IPS-15b (cell line): ENCODE results near the gene ATP6V0B.

Experiments used
- H3K27me3 ChIP-seq: one replicate; pipeline ENCODE4 v1.6.1; 2013; ENCODE audit warnings: low read length; ENCODE audit not compliant: control insufficient read depth, insufficient read depth
- H3K36me3 ChIP-seq: one replicate; pipeline ENCODE4 v1.6.1; 2013; ENCODE audit warnings: low read length; ENCODE audit not compliant: control insufficient read depth, insufficient read depth
- H3K4me1 ChIP-seq: one replicate; pipeline ENCODE4 v1.6.1; 2013; ENCODE audit warnings: mild to moderate bottlenecking, low read length; ENCODE audit not compliant: control insufficient read depth, insufficient read depth
- H3K4me3 ChIP-seq: one replicate; pipeline ENCODE4 v1.5.1; 2013; ENCODE audit warnings: low read depth, low read length
- H3K9ac ChIP-seq: one replicate; pipeline ENCODE4 v1.6.1; 2013; ENCODE audit warnings: low read depth, mild to moderate bottlenecking, low read length
- H3K9me3 ChIP-seq: one replicate; pipeline ENCODE4 v1.6.1; 2013; ENCODE audit warnings: mild to moderate bottlenecking, low read length; ENCODE audit not compliant: control insufficient read depth, insufficient read depth

ATP6V0B gene

GRCh38 chr1:43962324-43962723, 12.4 kb upstream of the ATP6V0B start:
- no peak overlapping the region for H3K9ac ChIP-seq
- H3K36me3 ChIP-seq, result peaks cover 17% of the 10 kb centered on the region
- no peaks in the 10 kb centered on the region for H3K27me3 ChIP-seq
- no peaks in the 10 kb centered on the region for H3K4me1 ChIP-seq
- no peaks in the 10 kb centered on the region for H3K9me3 ChIP-seq
- H3K4me3 ChIP-seq, result no peak overlapping the region

DNA sequence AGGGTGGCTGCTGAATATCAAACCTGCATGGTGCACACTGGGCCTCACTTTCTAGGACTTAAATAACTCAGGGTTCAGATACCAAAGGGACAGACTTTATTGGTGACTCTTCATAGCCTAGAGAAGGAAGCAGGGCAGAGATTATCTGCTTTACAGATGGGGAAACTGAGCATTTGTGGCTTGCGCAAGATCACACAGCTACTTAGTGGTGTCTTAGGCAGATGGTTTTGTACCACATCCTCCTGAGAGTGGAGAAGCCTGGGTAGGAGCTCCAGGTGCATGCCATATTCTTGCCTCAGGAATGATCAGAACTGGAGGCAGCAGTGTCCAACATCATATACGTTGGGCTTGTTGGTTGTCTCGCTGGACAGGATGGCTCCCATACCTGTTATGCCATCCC, 11.8 kb upstream of the ATP6V0B start:
- Histone ChIP-seq H3K4me1 (no peaks in the 10 kb centered on the region), H3K36me3 (peaks cover 10% of the 10 kb centered on the region), H3K9me3 (no peaks in the 10 kb centered on the region), H3K27me3 (no peaks in the 10 kb centered on the region), H3K9ac (no peak overlapping the region), H3K4me3 (no peak overlapping the region)

DNA sequence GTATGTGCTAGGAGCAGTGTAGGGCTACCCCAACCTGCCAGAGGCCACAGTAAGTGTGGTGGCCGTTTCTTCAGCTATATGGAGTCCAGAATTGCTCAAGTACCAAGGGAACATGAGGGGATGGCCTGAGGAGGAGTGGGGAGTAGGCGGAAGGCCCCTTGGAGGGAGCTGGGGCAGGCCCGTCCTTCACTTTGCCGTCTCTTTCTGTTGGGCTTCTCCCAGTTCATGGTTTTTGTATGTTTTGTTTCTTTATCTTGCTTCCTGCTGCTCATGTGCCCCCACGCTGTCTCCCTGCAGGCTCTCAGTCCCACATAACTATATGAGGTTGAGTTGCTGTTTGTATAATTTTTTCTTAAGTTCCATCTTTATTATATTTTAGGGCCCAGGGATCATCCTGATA, 10.9 kb upstream of the ATP6V0B start:
- H3K27me3 ChIP-seq, result no peaks in the 10 kb centered on the region
- H3K4me1 ChIP-seq, result no peaks in the 10 kb centered on the region
- no peak overlapping the region for H3K4me3 ChIP-seq
- H3K36me3 ChIP-seq, result peaks cover 9% of the 10 kb centered on the region
- H3K9me3 ChIP-seq, result no peaks in the 10 kb centered on the region
- no peak overlapping the region for H3K9ac ChIP-seq

- Histone ChIP-seq H3K4me1 (no peaks in the 10 kb centered on the region), H3K27me3 (no peaks in the 10 kb centered on the region), H3K9me3 (no peaks in the 10 kb centered on the region), H3K36me3 (peaks cover 9% of the 10 kb centered on the region), H3K9ac (no peak overlapping the region), H3K4me3 (no peak overlapping the region)
Observed at GRCh38 chr1:43965316-43965715, 9.4 kb upstream of the ATP6V0B start.

GRCh38 chr1:43968348-43968948, 6.3 kb upstream of the ATP6V0B start:
- H3K36me3 ChIP-seq, result peaks cover 15% of the 10 kb centered on the region
- H3K4me3 ChIP-seq, result no peak overlapping the region
- H3K4me1 ChIP-seq, result no peaks in the 10 kb centered on the region
- H3K27me3 ChIP-seq, result no peaks in the 10 kb centered on the region
- H3K9me3 ChIP-seq, result no peaks in the 10 kb centered on the region
- H3K9ac ChIP-seq, result no peak overlapping the region

GRCh38 chr1:43969416-43969745, 5.4 kb upstream of the ATP6V0B start:
- Histone ChIP-seq H3K9me3 (no peaks in the 10 kb centered on the region), H3K4me1 (peaks cover 3% of the 10 kb centered on the region), H3K4me3 (peak overlapping the region; percentile 48), H3K27me3 (no peaks in the 10 kb centered on the region), H3K36me3 (peaks cover 15% of the 10 kb centered on the region), H3K9ac (no peak overlapping the region)

GRCh38 chr1:43969746-43970466, 4.9 kb upstream of the ATP6V0B start, which contains the start of gene DPH2:
TSS of gene DPH2 (plus strand) at chr1:43970010. CDS start at chr1:43970176, 166 bp downstream.
- H3K27me3 ChIP-seq, result no peaks in the 10 kb centered on the region
- H3K4me1 ChIP-seq, result peaks cover 3% of the 10 kb centered on the region
- H3K4me3 ChIP-seq, result peak within 1 kb of the TSS; percentile 99
- H3K36me3 ChIP-seq, result peaks cover 15% of the 10 kb centered on the region
- H3K9me3 ChIP-seq, result no peaks in the 10 kb centered on the region
- peak within 1 kb of the TSS; percentile 92 for H3K9ac ChIP-seq

DNA sequence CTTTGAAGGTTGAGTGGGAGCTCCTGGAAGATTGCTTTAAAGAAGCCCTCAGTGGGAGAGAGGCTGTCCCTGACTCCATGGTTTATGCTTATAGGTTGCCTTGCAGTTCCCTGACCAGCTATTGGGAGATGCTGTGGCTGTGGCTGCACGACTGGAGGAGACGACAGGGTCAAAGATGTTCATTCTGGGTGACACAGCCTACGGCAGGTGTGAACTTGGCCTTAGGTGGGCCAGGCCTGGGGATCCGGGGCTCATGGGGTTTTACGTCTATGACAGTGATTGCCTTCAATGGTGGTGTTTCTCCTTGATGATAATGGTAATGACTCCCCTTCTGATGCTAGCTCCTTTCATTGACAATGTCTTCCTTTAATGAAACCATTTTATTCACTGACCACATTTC, 4.3 kb upstream of the ATP6V0B start:
- Histone ChIP-seq H3K9ac (peak overlapping the region; percentile 92), H3K4me3 (peak overlapping the region; percentile 99), H3K27me3 (no peaks in the 10 kb centered on the region), H3K36me3 (peaks cover 15% of the 10 kb centered on the region), H3K4me1 (peaks cover 3% of the 10 kb centered on the region), H3K9me3 (no peaks in the 10 kb centered on the region)

DNA sequence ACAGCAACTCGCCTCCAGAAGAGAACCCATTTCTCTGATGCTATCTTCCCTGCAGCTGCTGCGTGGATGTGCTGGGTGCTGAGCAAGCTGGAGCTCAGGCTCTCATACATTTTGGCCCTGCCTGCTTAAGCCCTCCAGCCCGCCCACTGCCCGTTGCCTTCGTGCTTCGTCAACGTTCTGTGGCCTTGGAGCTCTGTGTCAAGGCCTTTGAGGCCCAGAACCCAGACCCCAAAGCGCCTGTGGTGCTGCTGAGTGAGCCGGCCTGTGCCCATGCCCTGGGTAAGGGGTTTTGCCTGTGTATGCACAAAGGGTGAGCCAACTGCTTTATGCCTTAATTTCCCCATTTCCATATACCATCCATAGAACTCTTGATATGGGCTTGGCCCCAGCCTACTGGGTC, 3.8 kb upstream of the ATP6V0B start:
- H3K9me3 ChIP-seq, result no peaks in the 10 kb centered on the region
- no peak overlapping the region for H3K9ac ChIP-seq
- H3K4me1 ChIP-seq, result peaks cover 3% of the 10 kb centered on the region
- H3K27me3 ChIP-seq, result no peaks in the 10 kb centered on the region
- peak overlapping the region; percentile 99 for H3K4me3 ChIP-seq
- H3K36me3 ChIP-seq, result peaks cover 15% of the 10 kb centered on the region

DNA sequence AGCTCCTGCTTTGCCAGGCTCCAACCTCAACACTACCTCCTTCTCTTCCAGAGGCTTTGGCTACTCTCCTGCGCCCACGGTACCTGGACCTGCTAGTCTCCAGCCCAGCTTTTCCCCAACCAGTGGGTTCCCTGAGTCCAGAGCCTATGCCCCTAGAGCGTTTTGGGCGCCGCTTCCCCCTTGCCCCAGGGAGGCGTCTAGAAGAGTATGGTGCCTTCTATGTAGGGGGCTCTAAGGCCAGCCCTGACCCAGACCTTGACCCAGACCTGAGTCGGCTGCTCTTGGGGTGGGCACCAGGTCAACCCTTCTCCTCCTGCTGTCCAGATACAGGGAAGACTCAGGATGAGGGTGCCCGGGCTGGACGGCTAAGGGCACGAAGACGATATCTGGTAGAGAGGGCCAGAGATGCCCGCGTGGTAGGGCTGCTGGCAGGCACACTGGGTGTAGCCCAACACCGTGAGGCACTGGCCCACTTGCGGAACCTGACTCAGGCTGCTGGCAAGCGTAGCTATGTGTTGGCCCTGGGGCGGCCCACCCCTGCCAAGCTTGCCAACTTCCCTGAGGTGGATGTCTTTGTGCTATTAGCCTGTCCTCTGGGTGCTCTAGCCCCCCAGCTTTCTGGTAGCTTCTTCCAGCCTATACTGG, 3.3 kb upstream of the ATP6V0B start:
- H3K27me3 ChIP-seq, result no peaks in the 10 kb centered on the region
- H3K36me3 ChIP-seq, result peaks cover 19% of the 10 kb centered on the region
- peaks cover 3% of the 10 kb centered on the region for H3K4me1 ChIP-seq
- no peaks in the 10 kb centered on the region for H3K9me3 ChIP-seq
- no peak overlapping the region for H3K4me3 ChIP-seq
- H3K9ac ChIP-seq, result no peak overlapping the region

DNA sequence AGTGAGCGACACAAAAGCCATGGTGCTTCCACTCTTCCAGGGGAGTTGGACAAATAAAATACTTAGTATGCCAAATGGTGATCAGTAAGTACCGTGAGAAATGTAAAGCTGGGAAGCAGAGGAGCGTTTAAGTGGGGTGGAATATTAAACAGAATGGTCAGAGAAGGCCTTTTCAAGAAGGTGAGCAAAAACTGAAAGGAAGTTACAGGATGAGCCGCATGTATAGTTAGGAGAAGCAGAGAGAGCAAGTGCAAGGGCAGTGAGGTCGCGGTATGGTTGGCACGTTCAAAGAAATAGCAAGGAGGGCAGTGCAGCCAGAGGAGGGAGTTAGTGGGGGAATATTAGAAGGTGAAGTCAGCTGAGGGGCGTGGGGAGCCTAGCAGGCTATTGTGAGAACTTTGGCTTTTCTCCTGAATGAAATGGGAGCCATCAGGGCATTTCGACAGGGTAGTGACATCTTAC, 748 bp upstream of the ATP6V0B start:
- H3K4me1 ChIP-seq, result peaks cover 3% of the 10 kb centered on the region
- H3K9ac ChIP-seq, result peak overlapping the region; percentile 81
- no peaks in the 10 kb centered on the region for H3K9me3 ChIP-seq
- no peaks in the 10 kb centered on the region for H3K27me3 ChIP-seq
- H3K4me3 ChIP-seq, result peak overlapping the region; percentile 92
- peaks cover 28% of the 10 kb centered on the region for H3K36me3 ChIP-seq
